ENCODE measurements around the gene SUPT5H.
"Not testable (repeated sequence)": the region's sequence is repeated elsewhere in the genome, so short reads cannot be mapped to it uniquely, and the experiment has no call there.

Gene SUPT5H

DNA sequence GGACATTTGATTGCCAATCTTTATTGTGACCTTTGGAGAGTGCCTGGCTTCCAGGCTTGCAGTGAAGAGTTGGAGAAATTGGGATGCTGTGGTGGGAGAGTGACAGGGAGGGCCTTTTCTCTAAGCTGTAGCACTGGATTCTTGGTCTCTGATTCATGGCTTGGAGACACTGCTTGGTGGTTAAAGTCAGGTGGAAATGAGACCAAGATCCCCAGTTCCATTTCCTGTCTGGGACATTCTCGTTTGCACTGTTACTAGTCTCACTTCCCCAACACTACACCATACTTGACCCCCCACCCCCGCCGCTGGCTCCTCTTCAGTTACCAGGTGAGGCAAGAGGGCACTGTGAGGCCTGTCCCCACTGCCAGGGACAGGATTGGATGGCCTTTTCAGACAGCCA lies 2.9 kb downstream of the SUPT5H start:
- no peaks in the 10 kb centered on the region for H3K27me3 Mint-ChIP-seq (ENCODE audit: low read depth, poor library complexity)
- no peak for TF ChIP-seq CTCF (IDR thresholded peaks at IDR 0.05)
- no peak for DNase-seq
- H3K4me3 Mint-ChIP-seq: peak overlapping the region; percentile 9
- peaks cover 52% of the 10 kb centered on the region for H3K36me3 Mint-ChIP-seq (ENCODE audit: low read depth)
- H3K9me3 Mint-ChIP-seq: no peaks in the 10 kb centered on the region
- H3K27ac Mint-ChIP-seq: peak overlapping the region; percentile 79
- H3K4me1 Mint-ChIP-seq: peaks cover 52% of the 10 kb centered on the region

DNA sequence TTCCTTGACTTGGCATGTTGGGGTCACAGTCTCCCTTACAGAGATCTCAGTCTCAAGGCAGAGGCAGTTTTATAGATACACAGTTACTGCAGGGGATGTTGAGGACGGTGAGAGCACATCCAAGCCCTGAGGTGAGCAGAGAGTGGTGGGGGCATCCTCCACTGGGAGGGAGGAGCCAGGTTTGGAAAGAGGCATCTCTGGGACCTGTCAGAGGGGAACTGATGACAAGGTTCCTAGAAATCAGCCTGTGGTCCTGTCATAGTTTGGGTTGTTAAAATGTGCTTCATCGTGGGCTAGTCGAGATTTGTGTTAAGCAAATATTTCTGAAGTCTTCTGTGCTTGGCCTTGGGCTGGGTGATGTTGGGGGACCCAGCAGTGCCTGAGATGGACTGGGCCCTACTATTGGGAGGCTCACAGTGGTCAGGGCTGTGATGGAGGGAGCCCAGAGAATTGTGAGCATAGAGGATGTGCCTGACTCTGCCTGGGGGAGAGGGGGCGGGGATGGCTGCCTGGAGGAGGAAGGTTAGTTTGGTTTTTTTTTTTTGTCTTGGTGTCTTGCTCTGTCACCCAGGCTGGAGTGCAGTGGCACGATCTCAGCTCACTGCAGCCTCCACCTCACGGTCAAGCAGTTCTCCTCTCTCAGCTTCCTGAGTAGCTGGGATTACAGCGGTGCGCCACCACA lies 3.9 kb downstream of the SUPT5H start:
- TF ChIP-seq CTCF (IDR thresholded peaks at IDR 0.05): no peak
- Mint-ChIP-seq H3K9me3 (no peaks in the 10 kb centered on the region), H3K36me3 (ENCODE audit: low read depth) (peaks cover 61% of the 10 kb centered on the region), H3K27ac (no peak overlapping the region), H3K4me3 (no peak overlapping the region), H3K4me1 (peaks cover 52% of the 10 kb centered on the region), H3K27me3 (ENCODE audit: low read depth, poor library complexity) (no peaks in the 10 kb centered on the region)
- DNase-seq: no peak

- not testable (repeated sequence) for H3K4me3 Mint-ChIP-seq
Observed at GRCh38 chr19:39451257-39451656, 5.9 kb downstream of the SUPT5H start.

DNA sequence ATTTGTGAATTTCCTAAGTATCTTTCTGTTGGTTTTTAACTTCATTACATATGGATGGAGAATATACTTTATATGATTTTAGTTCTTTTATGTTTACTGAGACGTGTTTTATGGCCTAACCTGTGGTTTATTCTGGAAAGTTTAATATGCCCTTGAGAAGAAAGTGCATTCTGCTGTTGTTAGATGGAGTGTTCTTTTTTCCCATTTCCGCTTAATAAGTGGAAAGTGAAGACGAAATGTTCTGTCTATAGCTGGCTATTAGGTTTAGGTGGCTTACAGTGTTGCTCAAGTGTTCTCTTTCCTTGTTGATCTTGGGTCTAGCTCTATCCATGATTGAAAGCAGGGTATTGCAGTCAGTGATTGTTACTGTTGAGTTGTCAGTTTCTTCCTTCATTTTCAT lies 18.0 kb downstream of the SUPT5H start:
- no peak for DNase-seq
- no peaks in the 10 kb centered on the region for H3K27me3 Mint-ChIP-seq (ENCODE audit: low read depth, poor library complexity)
- no peak for TF ChIP-seq CTCF (IDR thresholded peaks at IDR 0.05)
- no peak overlapping the region for H3K4me3 Mint-ChIP-seq
- no peaks in the 10 kb centered on the region for H3K4me1 Mint-ChIP-seq
- H3K9me3 Mint-ChIP-seq: no peaks in the 10 kb centered on the region
- H3K27ac Mint-ChIP-seq: peak overlapping the region; percentile 5
- peaks cover 68% of the 10 kb centered on the region for H3K36me3 Mint-ChIP-seq (ENCODE audit: low read depth)

More at GRCh38 chr19:39451257-39451656, 5.9 kb downstream of the SUPT5H start:
- not testable (repeated sequence) for DNase-seq; H3K27me3 Mint-ChIP-seq (ENCODE audit: low read depth, poor library complexity); H3K9me3 Mint-ChIP-seq; H3K27ac Mint-ChIP-seq
- Mint-ChIP-seq H3K36me3 (ENCODE audit: low read depth) (peaks cover 64% of the 10 kb centered on the region), H3K4me1 (peaks cover 34% of the 10 kb centered on the region)

- no peak for TF ChIP-seq CTCF (IDR thresholded peaks at IDR 0.05)
- Mint-ChIP-seq H3K9me3 (no peaks in the 10 kb centered on the region), H3K36me3 (ENCODE audit: low read depth) (peaks cover 76% of the 10 kb centered on the region), H3K27me3 (ENCODE audit: low read depth, poor library complexity) (no peaks in the 10 kb centered on the region), H3K4me1 (no peaks in the 10 kb centered on the region), H3K4me3 (no peak overlapping the region), H3K27ac (peak overlapping the region; percentile 49)
- DNase-seq: no peak
Observed at GRCh38 chr19:39465956-39466747, 20.8 kb downstream of the SUPT5H start.

- Mint-ChIP-seq H3K9me3 (no peaks in the 10 kb centered on the region), H3K4me1 (no peaks in the 10 kb centered on the region), H3K27me3 (ENCODE audit: low read depth, poor library complexity) (no peaks in the 10 kb centered on the region), H3K36me3 (ENCODE audit: low read depth) (peaks cover 76% of the 10 kb centered on the region), H3K27ac (no peak overlapping the region), H3K4me3 (no peak overlapping the region)
- TF ChIP-seq CTCF (IDR thresholded peaks at IDR 0.05): no peak
- no peak for DNase-seq
Observed at GRCh38 chr19:39467941-39468340, 22.6 kb downstream of the SUPT5H start.

Measured in nephron progenitor cell (in vitro differentiated cells).